Neural cell (in vitro differentiated cells): ENCODE data around the gene MCM7. TPM values are rescaled to one million over a fixed set of nuclear protein-coding genes. Genes with fewer than 3 reads are reported as not detected.

Experiments
- H2AFZ ChIP-seq: fragments of 200-600, 300-800 bp; sonication (generic), shearing (Covaris generic); 2 replicates; pipeline ENCODE4 v1.6.0; 2014; ENCODE audit warnings: low read depth, mild to moderate bottlenecking, antibody characterized with exemption, low read length, moderate library complexity
- H3F3A ChIP-seq: fragments of 200-600 bp; shearing (Covaris generic); 2 replicates; pipeline ENCODE4 v1.6.1; 2016; ENCODE audit warnings: mild to moderate bottlenecking, moderate library complexity, mixed read lengths, antibody characterized with exemption, low read length; ENCODE audit not compliant: insufficient read depth, poor library complexity, severe bottlenecking
- H3K27ac ChIP-seq: fragments of 200-600, 300-800 bp; sonication (generic), shearing (Covaris generic); 2 replicates; pipeline ENCODE4 v1.5.1; 2014; ENCODE audit warnings: mild to moderate bottlenecking, low read length, moderate library complexity
- H3K27me3 ChIP-seq: fragments of 300-800, 200-600 bp; sonication (generic), shearing (Covaris generic); 2 replicates; pipeline ENCODE4 v1.6.0; 2014; ENCODE audit warnings: mild to moderate bottlenecking, low read depth, low read length, moderate library complexity; ENCODE audit not compliant: insufficient read depth
- H3K36me3 ChIP-seq: fragments of 300-800, 200-600 bp; sonication (generic), shearing (Covaris generic); 2 replicates; pipeline ENCODE4 v1.5.1; 2014; ENCODE audit warnings: mild to moderate bottlenecking, antibody characterized with exemption, low read length, moderate library complexity; ENCODE audit not compliant: insufficient read depth
- H3K4me2 ChIP-seq: fragments of 300-800, 200-600 bp; sonication (generic), shearing (Covaris generic); 2 replicates; pipeline ENCODE4 v1.6.0; 2014; ENCODE audit warnings: mild to moderate bottlenecking, low read length
- H3K4me3 ChIP-seq: fragments of 300-800, 200-600 bp; sonication (generic), shearing (Covaris generic); 2 replicates; pipeline ENCODE4 v1.5.1; 2014; ENCODE audit warnings: mild to moderate bottlenecking, low read length, moderate library complexity
- H3K79me2 ChIP-seq: fragments of 200-600 bp; shearing (Covaris generic); replicated peaks from 2 replicates; pipeline ENCODE4 v1.6.0; 2014; ENCODE audit warnings: mild to moderate bottlenecking, low read length, moderate library complexity; ENCODE audit not compliant: insufficient read depth
- H3K9ac ChIP-seq: fragments of 300-800, 200-600 bp; sonication (generic), shearing (Covaris generic); 2 replicates; pipeline ENCODE4 v1.6.1; 2016; ENCODE audit warnings: mild to moderate bottlenecking, low read length, mixed read lengths
- H3K9me2 ChIP-seq: fragments of 200-600 bp; shearing (Covaris generic); 2 replicates; pipeline ENCODE4 v1.6.1; 2016; ENCODE audit warnings: mild to moderate bottlenecking, low read length, mixed read lengths; ENCODE audit not compliant: insufficient read depth
- H3K9me3 ChIP-seq: fragments of 200-600, 300-800 bp; sonication (generic), shearing (Covaris generic); 2 replicates; pipeline ENCODE4 v1.6.1; 2016; ENCODE audit warnings: mild to moderate bottlenecking, mixed run types, low read length, moderate library complexity, mixed read lengths
- H4K20me1 ChIP-seq: fragments of 200-600 bp; shearing (Covaris generic); 2 replicates; pipeline ENCODE4 v1.6.1; 2016; ENCODE audit warnings: mild to moderate bottlenecking, mixed run types; ENCODE audit not compliant: insufficient read depth
- CTCF ChIP-seq: fragments of 450-650 bp; IDR thresholded peaks from 2 replicates; pipeline ENCODE4 v1.5.1; 2014; ENCODE audit warnings: antibody characterized with exemption, mild to moderate bottlenecking, moderate library complexity; ENCODE audit not compliant: poor library complexity, severe bottlenecking
- EP300 ChIP-seq: fragments of 450-650 bp; conservative IDR thresholded peaks from 2 replicates; pipeline ENCODE4 v1.6.1; 2014; ENCODE audit warnings: antibody characterized with exemption, mild to moderate bottlenecking, moderate library complexity; ENCODE audit not compliant: poor library complexity, severe bottlenecking
- EZH2 ChIP-seq: fragments of 200-600, 300-800 bp; shearing (Covaris generic), sonication (generic); IDR thresholded peaks from 2 replicates; pipeline ENCODE4 v1.6.1; 2014; ENCODE audit warnings: antibody characterized with exemption, low read length, borderline replicate concordance, mild to moderate bottlenecking; ENCODE audit not compliant: insufficient read depth, poor library complexity, severe bottlenecking
- MXI1 ChIP-seq: fragments of 450-650 bp; conservative IDR thresholded peaks from 2 replicates; pipeline ENCODE4 v1.6.1; 2014; ENCODE audit warnings: antibody characterized with exemption, mild to moderate bottlenecking; ENCODE audit not compliant: poor library complexity, severe bottlenecking
- POLR2AphosphoS5 ChIP-seq: IDR thresholded peaks from 2 replicates; pipeline ENCODE4 v1.6.1; 2012
- RAD21 ChIP-seq: fragments of 450-650 bp; conservative IDR thresholded peaks from 2 replicates; pipeline ENCODE4 v1.6.1; 2014; ENCODE audit warnings: antibody characterized with exemption, mild to moderate bottlenecking, moderate library complexity
- REST ChIP-seq: IDR thresholded peaks from 2 replicates; pipeline ENCODE4 v1.6.1; 2012; ENCODE audit warnings: borderline replicate concordance
- SMC3 ChIP-seq: fragments of 450-650 bp; conservative IDR thresholded peaks from 2 replicates; pipeline ENCODE4 v1.6.1; 2014; ENCODE audit warnings: antibody characterized with exemption, mild to moderate bottlenecking, moderate library complexity; ENCODE audit not compliant: poor library complexity
- TAF1 ChIP-seq: IDR thresholded peaks from 2 replicates; pipeline ENCODE4 v1.6.1; 2012; ENCODE audit warnings: low read depth
- polyA plus RNA-seq: library from polyadenylated mRNA; depleted of rRNA; stranded (reverse); fragments of >200 nt; gene quantifications from 2 replicates; pipeline ENCODE4 v1.2.3, GENCODE V29; 2014

MCM7 gene
- polyA plus RNA-seq, 1 donor from 2014 or later, result 146 TPM

GRCh38 chr7:100048680-100049079 lies 52.5 kb downstream of the MCM7 start:
- no peaks in the 10 kb centered on the region for H3K9me2 ChIP-seq
- H3F3A ChIP-seq, result no peaks in the 10 kb centered on the region
- H3K9me3 ChIP-seq, result no peaks in the 10 kb centered on the region
- no peaks in the 10 kb centered on the region for H4K20me1 ChIP-seq
- H2AFZ ChIP-seq, result no peak overlapping the region
- no peaks in the 10 kb centered on the region for H3K36me3 ChIP-seq
- H3K79me2 ChIP-seq, result peaks cover 13% of the 10 kb centered on the region
- no peak overlapping the region for H3K9ac ChIP-seq
- no peak overlapping the region for H3K4me2 ChIP-seq
- H3K27me3 ChIP-seq, result no peaks in the 10 kb centered on the region
- TF ChIP-seq TAF1 (no peak), CTCF (no peak), EZH2 (no peak), EP300 (no peak), MXI1 (no peak), RAD21 (no peak), POLR2AphosphoS5 (no peak), SMC3 (no peak), REST (no peak)
- no peak overlapping the region for H3K27ac ChIP-seq
- H3K4me3 ChIP-seq, result no peak overlapping the region

DNA sequence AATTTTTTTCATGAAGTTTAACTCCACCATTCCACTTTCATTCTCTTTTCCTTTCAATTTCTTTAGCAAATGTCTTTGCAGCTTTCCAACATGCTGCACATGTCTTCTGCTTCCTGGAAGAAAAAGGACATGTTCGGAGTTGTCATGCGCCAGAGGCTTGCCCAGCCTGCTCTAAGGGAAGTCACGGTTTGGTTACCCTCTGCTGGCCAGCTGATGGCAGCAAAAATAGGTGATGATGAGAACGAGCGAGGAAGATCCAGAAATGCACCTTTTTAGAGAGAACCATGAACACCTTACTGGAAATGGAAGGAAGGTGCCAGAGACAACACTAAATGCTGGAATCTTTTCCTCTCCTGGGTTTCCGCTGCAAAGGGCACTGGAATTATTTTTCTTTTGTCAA lies 56.5 kb downstream of the MCM7 start:
- no peaks in the 10 kb centered on the region for H3K79me2 ChIP-seq
- H3K4me3 ChIP-seq, result no peak overlapping the region
- H4K20me1 ChIP-seq, result no peaks in the 10 kb centered on the region
- no peaks in the 10 kb centered on the region for H3K27me3 ChIP-seq
- H3K36me3 ChIP-seq, result no peaks in the 10 kb centered on the region
- H3K4me2 ChIP-seq, result no peak overlapping the region
- H3K9me3 ChIP-seq, result no peaks in the 10 kb centered on the region
- H3K9ac ChIP-seq, result no peak overlapping the region
- TF ChIP-seq RAD21 (no peak), CTCF (no peak), EZH2 (no peak), REST (no peak), EP300 (no peak), MXI1 (no peak)
- H3K27ac ChIP-seq, result no peak overlapping the region
- no peaks in the 10 kb centered on the region for H3F3A ChIP-seq
- H3K9me2 ChIP-seq, result no peaks in the 10 kb centered on the region
- H2AFZ ChIP-seq, result no peak overlapping the region
